ENCODE results near the gene PSMG3. TPM values are rescaled to one million over a fixed set of nuclear protein-coding genes. Genes with fewer than 3 reads are reported as not detected.

PSMG3 gene
- total RNA-seq, 1 experiment from 2014 or later = 59.4 TPM

GRCh38 chr7:1542841-1543747 lies 26.7 kb downstream of the PSMG3 start:
- H3K27ac ChIP-seq (ENCODE audit: low read length) = peak overlapping the region; percentile 78

GRCh38 chr7:1542329-1542728 lies 27.5 kb downstream of the PSMG3 start:
- Histone ChIP-seq H3K36me3 (ENCODE audit: control insufficient read depth, insufficient read depth, low read length) (peaks cover 3% of the 10 kb centered on the region; the same call in 1 of the 2 replicates), H3K27ac (ENCODE audit: low read length) (peak overlapping the region; percentile 67), H3K4me3 (ENCODE audit: low read depth in 2 of 2, low read length in 2 of 2) (no peak overlapping the region), H3K27me3 (ENCODE audit: control insufficient read depth, insufficient read depth, low read length) (no peaks in the 10 kb centered on the region), H3K4me1 (ENCODE audit: control insufficient read depth, insufficient read depth, low read length) (peaks cover 74% of the 10 kb centered on the region), H3K9me3 (ENCODE audit: control insufficient read depth, insufficient read depth, low read depth, low read length) (no peaks in the 10 kb centered on the region)
- in situ Hi-C loops (cut with HindIII; ENCODE audit: low pct_unique_long_range_greater_than_20kb, low sequenced_read_pairs) (no loop called here), intact Hi-C loops (cut with micrococcal nuclease; ENCODE audit: unreplicated experiment) (no loop called here)
- POLR2A ChIA-PET = interaction anchor here (0.6 kb wide), 1 partner anchor 13 kb away, joined by 4 read pairs; no protein-coding TSS in a partner anchor
- TF ChIP-seq POLR2AphosphoS5 (IDR thresholded peaks at IDR 0.05; ENCODE audit: low read depth, low read length) = no peak
- TF ChIP-seq, protein P1, sequence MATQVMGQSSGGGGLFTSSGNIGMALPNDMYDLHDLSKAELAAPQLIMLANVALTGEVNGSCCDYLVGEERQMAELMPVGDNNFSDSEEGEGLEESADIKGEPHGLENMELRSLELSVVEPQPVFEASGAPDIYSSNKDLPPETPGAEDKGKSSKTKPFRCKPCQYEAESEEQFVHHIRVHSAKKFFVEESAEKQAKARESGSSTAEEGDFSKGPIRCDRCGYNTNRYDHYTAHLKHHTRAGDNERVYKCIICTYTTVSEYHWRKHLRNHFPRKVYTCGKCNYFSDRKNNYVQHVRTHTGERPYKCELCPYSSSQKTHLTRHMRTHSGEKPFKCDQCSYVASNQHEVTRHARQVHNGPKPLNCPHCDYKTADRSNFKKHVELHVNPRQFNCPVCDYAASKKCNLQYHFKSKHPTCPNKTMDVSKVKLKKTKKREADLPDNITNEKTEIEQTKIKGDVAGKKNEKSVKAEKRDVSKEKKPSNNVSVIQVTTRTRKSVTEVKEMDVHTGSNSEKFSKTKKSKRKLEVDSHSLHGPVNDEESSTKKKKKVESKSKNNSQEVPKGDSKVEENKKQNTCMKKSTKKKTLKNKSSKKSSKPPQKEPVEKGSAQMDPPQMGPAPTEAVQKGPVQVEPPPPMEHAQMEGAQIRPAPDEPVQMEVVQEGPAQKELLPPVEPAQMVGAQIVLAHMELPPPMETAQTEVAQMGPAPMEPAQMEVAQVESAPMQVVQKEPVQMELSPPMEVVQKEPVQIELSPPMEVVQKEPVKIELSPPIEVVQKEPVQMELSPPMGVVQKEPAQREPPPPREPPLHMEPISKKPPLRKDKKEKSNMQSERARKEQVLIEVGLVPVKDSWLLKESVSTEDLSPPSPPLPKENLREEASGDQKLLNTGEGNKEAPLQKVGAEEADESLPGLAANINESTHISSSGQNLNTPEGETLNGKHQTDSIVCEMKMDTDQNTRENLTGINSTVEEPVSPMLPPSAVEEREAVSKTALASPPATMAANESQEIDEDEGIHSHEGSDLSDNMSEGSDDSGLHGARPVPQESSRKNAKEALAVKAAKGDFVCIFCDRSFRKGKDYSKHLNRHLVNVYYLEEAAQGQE (IDR thresholded peaks at IDR 0.05; ENCODE audit: insufficient read depth in 1 of 2, low read depth in 2 of 2, low read length in 1 of 2) = no peak
- TF ChIP-seq, protein P2, sequence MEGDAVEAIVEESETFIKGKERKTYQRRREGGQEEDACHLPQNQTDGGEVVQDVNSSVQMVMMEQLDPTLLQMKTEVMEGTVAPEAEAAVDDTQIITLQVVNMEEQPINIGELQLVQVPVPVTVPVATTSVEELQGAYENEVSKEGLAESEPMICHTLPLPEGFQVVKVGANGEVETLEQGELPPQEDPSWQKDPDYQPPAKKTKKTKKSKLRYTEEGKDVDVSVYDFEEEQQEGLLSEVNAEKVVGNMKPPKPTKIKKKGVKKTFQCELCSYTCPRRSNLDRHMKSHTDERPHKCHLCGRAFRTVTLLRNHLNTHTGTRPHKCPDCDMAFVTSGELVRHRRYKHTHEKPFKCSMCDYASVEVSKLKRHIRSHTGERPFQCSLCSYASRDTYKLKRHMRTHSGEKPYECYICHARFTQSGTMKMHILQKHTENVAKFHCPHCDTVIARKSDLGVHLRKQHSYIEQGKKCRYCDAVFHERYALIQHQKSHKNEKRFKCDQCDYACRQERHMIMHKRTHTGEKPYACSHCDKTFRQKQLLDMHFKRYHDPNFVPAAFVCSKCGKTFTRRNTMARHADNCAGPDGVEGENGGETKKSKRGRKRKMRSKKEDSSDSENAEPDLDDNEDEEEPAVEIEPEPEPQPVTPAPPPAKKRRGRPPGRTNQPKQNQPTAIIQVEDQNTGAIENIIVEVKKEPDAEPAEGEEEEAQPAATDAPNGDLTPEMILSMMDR (IDR thresholded peaks at IDR 0.05) = no peak
- TF ChIP-seq TCF7L2 (IDR thresholded peaks at IDR 0.05; ENCODE audit: low read depth, low read length) = no peak
- no peak for TF ChIP-seq SIN3A (IDR thresholded peaks at IDR 0.05; ENCODE audit: borderline replicate concordance, insufficient read depth, low read depth, low read length)
- CTCF ChIA-PET = no interaction called here
- DNase-seq (ENCODE audit: low read depth, low spot score) (no peak), ATAC-seq (no peak)
- BruUV-seq (replicated peaks) = no TSS peak

More at GRCh38 chr7:1542841-1543747, 26.7 kb downstream of the PSMG3 start:
- Histone ChIP-seq H3K4me1 (ENCODE audit: control insufficient read depth, insufficient read depth, low read length) (peaks cover 67% of the 10 kb centered on the region), H3K27me3 (ENCODE audit: control insufficient read depth, insufficient read depth, low read length) (no peaks in the 10 kb centered on the region), H3K4me3 (ENCODE audit: low read depth in 2 of 2, low read length in 2 of 2) (no peak overlapping the region), H3K9me3 (ENCODE audit: control insufficient read depth, insufficient read depth, low read depth, low read length) (no peaks in the 10 kb centered on the region), H3K36me3 (ENCODE audit: control insufficient read depth, insufficient read depth, low read length) (peaks cover 3% of the 10 kb centered on the region; the same call in 1 of the 2 replicates)
- BruUV-seq (replicated peaks) = no TSS peak
- ChIA-PET CTCF (no interaction called here), POLR2A (interaction anchor here (0.5 to 0.6 kb wide), 3 partner anchors 8 to 100 kb away, joined by 4 to 5 read pairs (median 4); no protein-coding TSS in a partner anchor)
- no peak for DNase-seq (ENCODE audit: low read depth, low spot score)
- TF ChIP-seq POLR2AphosphoS5 (IDR thresholded peaks at IDR 0.05; ENCODE audit: low read depth, low read length) (no peak; the same call in 1 of the 2 replicates), SIN3A (IDR thresholded peaks at IDR 0.05; ENCODE audit: borderline replicate concordance, insufficient read depth, low read depth, low read length) (no peak), TCF7L2 (IDR thresholded peaks at IDR 0.05; ENCODE audit: low read depth, low read length) (no peak)
- TF ChIP-seq, protein P1 (IDR thresholded peaks at IDR 0.05; ENCODE audit: insufficient read depth in 1 of 2, low read depth in 2 of 2, low read length in 1 of 2) = no peak
- TF ChIP-seq, protein P2 (IDR thresholded peaks at IDR 0.05) = no peak
- ATAC-seq = no peak
- in situ Hi-C loops (cut with HindIII; ENCODE audit: low pct_unique_long_range_greater_than_20kb, low sequenced_read_pairs) = no loop called here
- intact Hi-C loops (cut with micrococcal nuclease; ENCODE audit: unreplicated experiment) = no loop called here

All from Panc1 (cell line).